SU-DHL-6 (cell line): ENCODE results near the gene APCDD1.

Experiments
- CTCF ChIP-seq: fragments of 200-600 bp; sonication (generic); IDR thresholded peaks from one replicate; pipeline ENCODE4 v1.5.1; 2017; ENCODE audit warnings: antibody characterized with exemption, mild to moderate bottlenecking, low read length, moderate library complexity; ENCODE audit not compliant: insufficient read depth, poor library complexity, severe bottlenecking
- EZH2phosphoT487 ChIP-seq: fragments of 200-600 bp; sonication (generic), shearing (Covaris generic); conservative IDR thresholded peaks from 2 replicates; pipeline ENCODE4 v1.6.1; 2018; ENCODE audit warnings: mild to moderate bottlenecking, antibody characterized with exemption, low read length, moderate library complexity, mixed read lengths

GRCh38 chr18:10414293-10414842 is 40.1 kb upstream of the APCDD1 start:
- no peak for TF ChIP-seq CTCF
- TF ChIP-seq EZH2phosphoT487: no peak
